Cortex of kidney (tissue), 1 donor: ENCODE data around the gene TUBG2.
"Not testable (repeated sequence)": the region's sequence is repeated elsewhere in the genome, so short reads cannot be mapped to it uniquely, and the experiment has no call there.

ENCODE experiments used
- DNase-seq: peaks from one replicate; lab custom pipeline; 2025; lab: John Stamatoyannopoulos, UW

TUBG2 gene

GRCh38 chr17:42659079-42659931 is at the start of gene TUBG2:
TSS of gene TUBG2 (plus strand) at chr17:42659284. CDS start at chr17:42659504, 220 bp downstream.
- no peak for DNase-seq

GRCh38 chr17:42609814-42610801 is 49.0 kb upstream of the TUBG2 start:
- DNase-seq, result not testable (repeated sequence)

GRCh38 chr17:42612013-42612412 is 47.1 kb upstream of the TUBG2 start:
- DNase-seq, result no peak

- DNase-seq, result no peak
Observed at GRCh38 chr17:42613699-42614295, 45.3 kb upstream of the TUBG2 start.

GRCh38 chr17:42617956-42618431 is 41.1 kb upstream of the TUBG2 start:
- DNase-seq, result no peak

- no peak for DNase-seq
Observed at GRCh38 chr17:42618442-42619150, 40.5 kb upstream of the TUBG2 start.

GRCh38 chr17:42621987-42622386 is 37.1 kb upstream of the TUBG2 start:
- not testable (repeated sequence) for DNase-seq

- DNase-seq, result no peak
Observed at GRCh38 chr17:42623271-42623670, 35.8 kb upstream of the TUBG2 start.

GRCh38 chr17:42623732-42624596 is 35.1 kb upstream of the TUBG2 start:
- no peak for DNase-seq

- DNase-seq, result not testable (repeated sequence)
Observed at GRCh38 chr17:42627032-42627764, 31.9 kb upstream of the TUBG2 start.

- no peak for DNase-seq
Observed at GRCh38 chr17:42629411-42630009, 29.6 kb upstream of the TUBG2 start.

- DNase-seq, result no peak
Observed at GRCh38 chr17:42632949-42633444, 26.1 kb upstream of the TUBG2 start.

GRCh38 chr17:42639525-42640113 is 19.5 kb upstream of the TUBG2 start:
- no peak for DNase-seq

- no peak for DNase-seq
Observed at GRCh38 chr17:42640121-42640520, 19.0 kb upstream of the TUBG2 start.

- no peak for DNase-seq
Observed at GRCh38 chr17:42642336-42642735, 16.7 kb upstream of the TUBG2 start.

GRCh38 chr17:42647778-42648177 is 11.3 kb upstream of the TUBG2 start:
- no peak for DNase-seq

- no peak for DNase-seq
Observed at GRCh38 chr17:42651392-42651791, 7.7 kb upstream of the TUBG2 start.
